IMR-90 (cell line): ENCODE data around the gene ELL2.

Experiments used
- BHLHE40 ChIP-seq: fragments of 150-350 bp; IDR thresholded peaks from 2 replicates; pipeline ENCODE4 v1.6.1; 2016; ENCODE audit warnings: mild to moderate bottlenecking, low read depth, low read length
- MAZ ChIP-seq: IDR thresholded peaks from 2 replicates; pipeline ENCODE4 v1.6.1; 2012; ENCODE audit warnings: low read depth, mild to moderate bottlenecking, low read length, improper control_type of control experiment, moderate library complexity, borderline replicate concordance
- MXI1 ChIP-seq: IDR thresholded peaks from 2 replicates; pipeline ENCODE4 v1.6.1; 2012; ENCODE audit warnings: low read depth, mild to moderate bottlenecking, low read length, moderate library complexity, borderline replicate concordance
- POLR2A ChIP-seq: IDR thresholded peaks from 2 replicates; pipeline ENCODE4 v1.6.1; 2012; ENCODE audit warnings: mild to moderate bottlenecking, low read depth, low read length
- RAD21 ChIP-seq: IDR thresholded peaks from 2 replicates; pipeline ENCODE4 v1.6.1; 2012; ENCODE audit warnings: low read length, improper control_type of control experiment
- RCOR1 ChIP-seq: IDR thresholded peaks from 2 replicates; pipeline ENCODE4 v1.6.1; 2012; ENCODE audit warnings: mild to moderate bottlenecking, low read length, improper control_type of control experiment; ENCODE audit not compliant: insufficient replicate concordance
- RFX5 ChIP-seq: IDR thresholded peaks from 2 replicates; pipeline ENCODE4 v1.8.0; 2012; ENCODE audit warnings: low read depth, mild to moderate bottlenecking, low read length, moderate library complexity
- SMC3 ChIP-seq: fragments of 150-350 bp; IDR thresholded peaks from 2 replicates; pipeline ENCODE4 v1.6.1; 2016; ENCODE audit warnings: low read depth, mild to moderate bottlenecking, antibody characterized with exemption, low read length, moderate library complexity
- TF ChIP-seq, protein P1 (sequence below): fragments of 150-350 bp; IDR thresholded peaks from 2 replicates; pipeline ENCODE4 v1.6.1; 2016; ENCODE audit warnings: low read depth, mild to moderate bottlenecking, low read length, moderate library complexity, borderline replicate concordance
- TF ChIP-seq, protein P2 (sequence below): conservative IDR thresholded peaks from 2 replicates; pipeline ENCODE4 v1.5.1; 2012; ENCODE audit warnings: mild to moderate bottlenecking, low read depth, low read length, improper control_type of control experiment
- TF ChIP-seq, protein P3 (sequence below): fragments of 150-350 bp; IDR thresholded peaks from 2 replicates; pipeline ENCODE4 v1.6.1; 2017; ENCODE audit warnings: mild to moderate bottlenecking, antibody characterized with exemption, low read length, low read depth

DNA sequence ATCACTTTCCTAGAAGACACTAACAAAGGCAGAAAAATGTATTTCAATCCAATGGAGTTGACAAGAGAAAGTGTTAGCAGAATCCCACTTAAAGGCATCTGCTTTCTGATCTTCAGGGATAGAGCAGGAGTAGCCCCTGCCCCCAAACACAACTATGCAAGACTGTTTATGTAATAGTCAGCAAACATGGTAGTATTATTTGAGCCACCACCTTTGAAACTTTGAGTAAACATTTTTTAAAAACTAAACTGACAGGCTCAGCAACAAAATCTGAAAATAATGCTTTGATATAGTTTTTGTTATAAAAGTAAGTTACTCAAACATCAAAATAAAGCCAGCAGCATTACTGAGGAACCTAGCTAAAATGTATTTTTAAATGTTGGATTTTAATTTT lies 4.8 kb downstream of the ELL2 start:
- TF ChIP-seq, protein P1, sequence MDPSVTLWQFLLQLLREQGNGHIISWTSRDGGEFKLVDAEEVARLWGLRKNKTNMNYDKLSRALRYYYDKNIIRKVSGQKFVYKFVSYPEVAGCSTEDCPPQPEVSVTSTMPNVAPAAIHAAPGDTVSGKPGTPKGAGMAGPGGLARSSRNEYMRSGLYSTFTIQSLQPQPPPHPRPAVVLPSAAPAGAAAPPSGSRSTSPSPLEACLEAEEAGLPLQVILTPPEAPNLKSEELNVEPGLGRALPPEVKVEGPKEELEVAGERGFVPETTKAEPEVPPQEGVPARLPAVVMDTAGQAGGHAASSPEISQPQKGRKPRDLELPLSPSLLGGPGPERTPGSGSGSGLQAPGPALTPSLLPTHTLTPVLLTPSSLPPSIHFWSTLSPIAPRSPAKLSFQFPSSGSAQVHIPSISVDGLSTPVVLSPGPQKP: no peak
- TF ChIP-seq, protein P2, sequence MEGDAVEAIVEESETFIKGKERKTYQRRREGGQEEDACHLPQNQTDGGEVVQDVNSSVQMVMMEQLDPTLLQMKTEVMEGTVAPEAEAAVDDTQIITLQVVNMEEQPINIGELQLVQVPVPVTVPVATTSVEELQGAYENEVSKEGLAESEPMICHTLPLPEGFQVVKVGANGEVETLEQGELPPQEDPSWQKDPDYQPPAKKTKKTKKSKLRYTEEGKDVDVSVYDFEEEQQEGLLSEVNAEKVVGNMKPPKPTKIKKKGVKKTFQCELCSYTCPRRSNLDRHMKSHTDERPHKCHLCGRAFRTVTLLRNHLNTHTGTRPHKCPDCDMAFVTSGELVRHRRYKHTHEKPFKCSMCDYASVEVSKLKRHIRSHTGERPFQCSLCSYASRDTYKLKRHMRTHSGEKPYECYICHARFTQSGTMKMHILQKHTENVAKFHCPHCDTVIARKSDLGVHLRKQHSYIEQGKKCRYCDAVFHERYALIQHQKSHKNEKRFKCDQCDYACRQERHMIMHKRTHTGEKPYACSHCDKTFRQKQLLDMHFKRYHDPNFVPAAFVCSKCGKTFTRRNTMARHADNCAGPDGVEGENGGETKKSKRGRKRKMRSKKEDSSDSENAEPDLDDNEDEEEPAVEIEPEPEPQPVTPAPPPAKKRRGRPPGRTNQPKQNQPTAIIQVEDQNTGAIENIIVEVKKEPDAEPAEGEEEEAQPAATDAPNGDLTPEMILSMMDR: no peak
- TF ChIP-seq RFX5 (no peak), POLR2A (no peak), MXI1 (no peak), SMC3 (no peak), BHLHE40 (no peak), MAZ (no peak), RCOR1 (no peak), RAD21 (no peak)
- TF ChIP-seq, protein P3, sequence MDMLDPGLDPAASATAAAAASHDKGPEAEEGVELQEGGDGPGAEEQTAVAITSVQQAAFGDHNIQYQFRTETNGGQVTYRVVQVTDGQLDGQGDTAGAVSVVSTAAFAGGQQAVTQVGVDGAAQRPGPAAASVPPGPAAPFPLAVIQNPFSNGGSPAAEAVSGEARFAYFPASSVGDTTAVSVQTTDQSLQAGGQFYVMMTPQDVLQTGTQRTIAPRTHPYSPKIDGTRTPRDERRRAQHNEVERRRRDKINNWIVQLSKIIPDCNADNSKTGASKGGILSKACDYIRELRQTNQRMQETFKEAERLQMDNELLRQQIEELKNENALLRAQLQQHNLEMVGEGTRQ: no peak
